NCI-H774 (cell line): ENCODE data around the gene TRIM59.
A peak's percentile ranks its signal among the peaks of the same experiment; 100 is the strongest.

Experiments used
- DNase-seq: peaks from one replicate; lab custom pipeline; 2025; lab: John Stamatoyannopoulos, UW

The TRIM59 gene

GRCh38 chr3:160402221-160403027, 47.2 kb downstream of the TRIM59 start:
- no peak for DNase-seq

- DNase-seq = no peak
These were observed 48.1 kb downstream of the TRIM59 start for GRCh38 chr3:160401291-160402095.

DNA sequence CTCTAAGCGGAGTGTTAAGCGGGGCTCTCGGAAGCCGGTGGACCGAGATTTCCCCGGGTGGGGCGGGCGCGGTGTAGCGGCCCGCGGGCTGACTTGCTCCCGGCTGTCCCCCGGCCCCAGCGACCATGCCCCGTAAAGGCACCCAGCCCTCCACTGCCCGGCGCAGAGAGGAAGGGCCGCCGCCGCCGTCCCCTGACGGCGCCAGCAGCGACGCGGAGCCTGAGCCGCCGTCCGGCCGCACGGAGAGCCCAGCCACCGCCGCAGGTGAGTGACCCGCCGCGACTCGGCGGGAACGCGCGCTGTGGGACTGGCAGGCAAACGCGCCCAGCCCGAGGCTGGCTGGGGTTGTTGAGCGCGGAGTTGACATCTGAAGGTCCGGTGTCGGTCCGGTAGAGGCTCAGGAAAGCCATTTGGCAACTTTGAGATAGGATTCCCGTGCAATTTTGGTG, 48.9 kb downstream of the TRIM59 start:
- peak; percentile 29 for DNase-seq

- peak; percentile 49 for DNase-seq
These were observed 49.4 kb downstream of the TRIM59 start for GRCh38 chr3:160400030-160400701.

- DNase-seq = peak; percentile 98
These were observed 50.2 kb downstream of the TRIM59 start, which contains the start of the genes IFT80 and SMC4 for GRCh38 chr3:160399125-160400029. Gene IFT80 (minus strand): TSS chr3:160399225. CDS start chr3:160384600, 14,625 bp downstream. Gene SMC4 (plus strand): TSS chr3:160399650. CDS start chr3:160400827, 1,177 bp downstream.

- no peak for DNase-seq
These were observed 50.8 kb downstream of the TRIM59 start for GRCh38 chr3:160398820-160399124.

DNA sequence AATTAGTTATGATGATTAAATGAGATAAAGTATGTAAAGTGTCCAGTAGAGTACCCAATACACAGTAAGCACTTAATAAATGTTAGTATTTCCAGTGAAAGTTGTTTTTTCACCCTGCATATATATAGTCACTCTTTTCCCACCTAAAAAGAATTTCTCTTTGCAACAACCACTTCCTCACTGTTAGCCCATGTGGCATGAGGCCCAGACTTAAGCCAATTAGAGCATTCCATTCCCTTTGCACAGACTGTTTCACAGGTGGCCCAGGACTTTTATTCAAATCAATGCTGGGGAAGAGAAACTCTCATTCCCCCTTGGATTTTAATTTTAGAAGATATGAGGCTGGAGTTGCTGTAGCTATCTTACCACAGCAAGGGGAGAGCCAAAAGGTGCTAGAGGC, 54.3 kb downstream of the TRIM59 start:
- DNase-seq = no peak

GRCh38 chr3:160394009-160394392, 55.6 kb downstream of the TRIM59 start:
- no peak for DNase-seq

DNA sequence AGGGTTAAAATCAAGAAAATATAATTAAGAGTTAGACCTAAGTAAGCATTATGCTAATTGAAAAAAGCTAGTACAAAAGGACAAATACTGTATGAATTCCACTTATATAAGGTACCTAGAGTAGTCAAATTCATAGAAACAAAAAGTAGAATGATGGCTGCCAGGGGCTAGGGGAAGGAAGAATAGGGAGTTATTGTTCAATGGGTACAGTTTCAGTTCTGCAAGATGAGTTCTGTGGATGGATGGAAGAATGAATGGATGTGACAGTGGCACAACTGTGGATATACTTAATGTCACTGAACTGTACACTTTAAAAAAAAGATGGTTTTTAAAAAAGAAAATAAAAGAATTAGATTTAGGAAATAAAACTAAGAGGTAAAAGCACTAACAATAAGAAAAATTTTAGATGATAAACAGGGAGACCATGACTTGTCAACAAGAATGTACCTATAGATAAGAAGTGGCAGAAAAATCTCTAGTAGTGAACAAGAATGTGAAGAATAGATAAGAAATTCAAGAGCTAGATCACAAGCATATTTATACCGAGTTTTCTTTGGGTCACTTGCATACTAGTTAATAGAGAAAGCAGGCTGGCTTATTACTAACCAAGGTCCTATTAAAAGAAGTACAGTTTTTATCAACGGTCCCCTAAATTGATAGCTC, 56.1 kb downstream of the TRIM59 start:
- no peak for DNase-seq

DNA sequence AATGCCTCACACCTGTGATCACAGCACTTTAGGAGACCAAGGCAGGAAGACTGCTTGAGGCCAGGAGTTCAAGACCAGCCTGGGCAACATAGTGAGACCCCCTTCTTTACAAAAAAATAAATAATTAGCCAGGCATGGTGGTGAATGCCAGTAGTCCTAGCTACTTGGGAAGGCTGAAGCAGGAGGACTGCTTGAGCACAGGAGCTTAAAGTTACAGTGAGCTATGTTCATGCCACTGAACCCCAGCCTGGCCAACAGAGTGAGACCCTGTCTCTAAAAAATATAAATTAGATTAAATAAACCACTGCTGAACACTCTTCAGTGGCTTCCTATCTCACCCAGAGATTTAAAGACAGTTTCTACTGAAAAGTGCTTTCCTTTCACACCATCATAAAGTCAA, 56.8 kb downstream of the TRIM59 start:
- no peak for DNase-seq

DNA sequence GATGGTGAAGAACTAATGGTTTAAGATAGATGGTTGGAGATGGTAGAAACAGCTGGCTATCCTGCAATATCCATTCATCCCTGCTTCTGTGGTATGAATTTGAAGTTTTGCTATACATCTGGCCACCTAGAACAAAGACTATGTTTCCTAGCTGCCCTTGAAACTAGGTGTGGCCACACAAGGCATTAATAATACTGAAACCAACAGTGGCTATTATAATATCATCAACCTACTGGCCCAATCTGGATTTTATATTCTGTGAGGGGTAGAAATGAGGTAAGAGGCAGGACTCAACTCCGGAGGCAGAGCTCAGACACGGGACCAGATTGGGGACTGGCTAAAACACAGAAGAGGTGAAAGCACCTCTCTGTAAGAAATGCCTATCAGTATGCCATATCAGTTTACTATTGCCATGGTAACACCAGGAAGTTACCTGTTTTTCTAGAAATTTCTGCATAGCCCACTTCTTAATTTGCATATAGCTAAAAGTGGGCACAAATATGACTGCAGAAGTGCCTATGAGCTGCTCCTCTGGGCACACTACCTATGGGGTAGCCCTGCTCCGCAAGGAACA, 58.9 kb downstream of the TRIM59 start:
- no peak for DNase-seq
